HCT116 (cell line): ENCODE results near the gene PRDX3. TPM values are rescaled to one million over a fixed set of nuclear protein-coding genes. Genes with fewer than 3 reads are reported as not detected.

Experiments
- ATAC-seq: fragments of 200-7000 bp; cut with Tn5 transposase; 2 replicates; pipeline ENCODE4 v1.9.1; 2020; ENCODE audit warnings: mild to moderate bottlenecking, moderate library complexity
- BruUV-seq: library from RNA; stranded (reverse); fragments of 400-500 nt; replicated peaks from 2 replicates; lab custom pipeline; 2021; lab: Mats Ljungman, UMichigan
- CTCF ChIA-PET: fragments of 300-600 bp; sonication (Branson Sonifier 250); formaldehyde crosslinking; loops from one replicate; lab custom pipeline; 2021; ENCODE audit warnings: antibody characterized with exemption; lab: Charles Lee
- POLR2A ChIA-PET: fragments of 300-600, 350-600 bp; sonication (Branson Sonifier 250); formaldehyde crosslinking; loops from one replicate; lab custom pipeline; 2021; ENCODE audit warnings: antibody characterized with exemption; lab: Charles Lee
- RAD21 ChIA-PET, 2 experiments: fragments of 300-600 bp; sonication (Branson Sonifier 250); formaldehyde crosslinking; loops; one replicate each; lab custom pipeline; 2023; ENCODE audit warnings: low total read pairs in 2 of 2; ENCODE audit not compliant: uncharacterized antibody in 2 of 2, unreplicated experiment in 2 of 2, low non-redundant PET in 1 of 2; lab: Charles Lee
- DNase-seq: peaks from one replicate; pipeline ENCODE4 v3.0.0-alpha.2; 2010; ENCODE audit warnings: low read depth, low spot score
- H2AFZ ChIP-seq: fragments of 200-600 bp; shearing (Covaris generic), sonication (generic); 2 replicates; pipeline ENCODE4 v1.6.1; 2017; ENCODE audit warnings: low read depth, mixed run types, mixed read lengths, antibody characterized with exemption, low read length; ENCODE audit not compliant: poor library complexity, severe bottlenecking
- H3K27ac ChIP-seq: 2 replicates; pipeline ENCODE4 v1.5.1; 2012; ENCODE audit warnings: low read depth, low read length
- H3K27me3 ChIP-seq: fragments of 200-600 bp; sonication (generic); 2 replicates; pipeline ENCODE4 v1.6.1; 2016; ENCODE audit warnings: mixed run types, low read length, mixed read lengths; ENCODE audit not compliant: insufficient read depth
- H3K36me3 ChIP-seq, 2 experiments: fragments of 200-500 bp in 1 of 2; fragments of 200-600 bp in 1 of 2; sonication (Bioruptor generic) in 1 of 2; sonication (generic) in 1 of 2; 2 replicates each; pipeline versions ENCODE4 v1.5.1 to v1.6.1; 2014 to 2016; ENCODE audit warnings: low read length in 2 of 2, inconsistent platforms in 1 of 2, mixed read lengths in 1 of 2, mixed run types in 1 of 2; ENCODE audit not compliant: insufficient read depth in 2 of 2, control insufficient read depth in 1 of 2
- H3K4me1 ChIP-seq, 2 experiments: fragments of 200-600 bp in 1 of 2; sonication (generic) in 1 of 2; 2 replicates each; pipeline versions ENCODE4 v1.5.1 to v1.6.1; 2012 to 2017; ENCODE audit warnings: low read length in 2 of 2, inconsistent platforms in 1 of 2, mild to moderate bottlenecking in 1 of 2, mixed read lengths in 1 of 2, mixed run types in 1 of 2, moderate library complexity in 1 of 2; ENCODE audit not compliant: insufficient read depth in 2 of 2, control insufficient read depth in 1 of 2
- H3K4me2 ChIP-seq: fragments of 200-600 bp; sonication (generic); 2 replicates; pipeline ENCODE4 v1.6.1; 2017; ENCODE audit warnings: mixed run types, low read length, mixed read lengths
- H3K4me3 ChIP-seq, 2 experiments: fragments of 200-600 bp in 1 of 2; sonication (generic) in 1 of 2; replicated peaks in 1 of 2; 2 replicates each; pipeline ENCODE4 v1.5.1; 2011 to 2016; ENCODE audit warnings: low read length in 2 of 2, control low read depth in 1 of 2, low read depth in 1 of 2, mild to moderate bottlenecking in 1 of 2, mixed read lengths in 1 of 2, mixed run types in 1 of 2
- H3K79me2 ChIP-seq: fragments of 200-600 bp; sonication (generic); 2 replicates; pipeline ENCODE4 v1.6.1; 2017; ENCODE audit warnings: mild to moderate bottlenecking, mixed run types, low read length, moderate library complexity, mixed read lengths; ENCODE audit not compliant: insufficient read depth
- H3K9ac ChIP-seq: fragments of 200-600 bp; sonication (generic); 2 replicates; pipeline ENCODE4 v1.6.1; 2016; ENCODE audit warnings: low read length, mixed read lengths
- H3K9me2 ChIP-seq: fragments of 200-600 bp; sonication (generic), shearing (Covaris generic); 2 replicates; pipeline ENCODE4 v1.6.1; 2017; ENCODE audit warnings: mixed run types, mild to moderate bottlenecking, moderate library complexity; ENCODE audit not compliant: insufficient read depth
- H3K9me3 ChIP-seq, 2 experiments: fragments of 200-500 bp in 1 of 2; fragments of 200-600 bp in 1 of 2; sonication (Bioruptor generic) in 1 of 2; sonication (generic) in 1 of 2; 2 replicates each; pipeline ENCODE4 v1.6.1; 2014 to 2017; ENCODE audit warnings: low read length in 2 of 2, mixed read lengths in 2 of 2, inconsistent platforms in 1 of 2, low read depth in 1 of 2, mild to moderate bottlenecking in 1 of 2, mixed run types in 1 of 2, moderate library complexity in 1 of 2; ENCODE audit not compliant: control insufficient read depth in 1 of 2, insufficient read depth in 1 of 2
- H4K20me1 ChIP-seq: fragments of 200-600 bp; sonication (generic), shearing (Covaris generic); 2 replicates; pipeline ENCODE4 v1.6.1; 2017; ENCODE audit warnings: mixed run types, mild to moderate bottlenecking, moderate library complexity; ENCODE audit not compliant: insufficient read depth
- ATF3 ChIP-seq: IDR thresholded peaks from 2 replicates; pipeline ENCODE4 v1.6.1; 2012
- CBX3 ChIP-seq: IDR thresholded peaks from 2 replicates; pipeline ENCODE4 v1.6.1; 2012; ENCODE audit warnings: low read depth
- CTCF ChIP-seq, 3 experiments: fragments of 200-600 bp in 1 of 3; sonication (generic) in 1 of 3; IDR thresholded peaks in 2 of 3; conservative IDR thresholded peaks in 1 of 3; 2 replicates each; pipeline ENCODE4 v1.5.1; 2012 to 2017; ENCODE audit warnings: low read depth in 2 of 3, low read length in 2 of 3, antibody characterized with exemption in 1 of 3, borderline replicate concordance in 1 of 3, control low read depth in 1 of 3, mild to moderate bottlenecking in 1 of 3, mixed read lengths in 1 of 3, mixed run types in 1 of 3, moderate library complexity in 1 of 3; ENCODE audit not compliant: insufficient read depth in 1 of 3
- EGR1 ChIP-seq: IDR thresholded peaks from 2 replicates; pipeline ENCODE4 v1.6.1; 2012; ENCODE audit warnings: low read depth
- ELF1 ChIP-seq: IDR thresholded peaks from 2 replicates; pipeline ENCODE4 v1.6.1; 2012; ENCODE audit warnings: low read depth, borderline replicate concordance
- FOSL1 ChIP-seq: IDR thresholded peaks from 2 replicates; pipeline ENCODE4 v1.6.1; 2012; ENCODE audit warnings: low read depth
- POLR2A ChIP-seq: IDR thresholded peaks from 2 replicates; pipeline ENCODE4 v1.7.0; 2011; ENCODE audit warnings: borderline replicate concordance; ENCODE audit not compliant: insufficient read depth, insufficient read length; ENCODE audit errors: extremely low read depth
- RAD21 ChIP-seq: IDR thresholded peaks from 2 replicates; pipeline ENCODE4 v1.6.1; 2012; ENCODE audit warnings: low read depth, mild to moderate bottlenecking
- REST ChIP-seq: IDR thresholded peaks from 2 replicates; pipeline ENCODE4 v1.6.1; 2012; ENCODE audit warnings: low read depth
- SP1 ChIP-seq: IDR thresholded peaks from 2 replicates; pipeline ENCODE4 v1.6.1; 2012; ENCODE audit warnings: low read depth
- YY1 ChIP-seq: IDR thresholded peaks from 2 replicates; pipeline ENCODE4 v1.6.1; 2011; ENCODE audit warnings: low read length, low read depth, moderate library complexity, mild to moderate bottlenecking; ENCODE audit not compliant: insufficient replicate concordance; ENCODE audit errors: extremely low read depth
- ZFX ChIP-seq: fragments of 450-650 bp; IDR thresholded peaks from 2 replicates; pipeline ENCODE4 v1.6.1; 2017
- ZNF274 ChIP-seq: fragments of 200-500 bp; sonication (Bioruptor generic); IDR thresholded peaks from 2 replicates; pipeline ENCODE4 v1.6.1; 2014; ENCODE audit warnings: mild to moderate bottlenecking, low read depth, low read length, inconsistent platforms
- intact Hi-C: fragments of 100-400 bp; cut with micrococcal nuclease; formaldehyde crosslinking; loops from 2 replicates; pipeline ENCODE4 v1.10.0; 2022
- total RNA-seq: library from RNA; stranded (reverse); gene quantifications from one replicate; pipeline ENCODE4 v1.2.1, GENCODE V29; 2021; ENCODE audit not compliant: unreplicated experiment
- TF ChIP-seq, protein P1 (sequence below): IDR thresholded peaks from 2 replicates; pipeline ENCODE4 v1.6.1; 2011; ENCODE audit warnings: mild to moderate bottlenecking, low read length, moderate library complexity; ENCODE audit not compliant: insufficient replicate concordance; ENCODE audit errors: extremely low read depth

The PRDX3 gene
- total RNA-seq, 1 experiment from 2014 or later = 281 TPM

GRCh38 chr10:119190954-119191785, 12.6 kb upstream of the PRDX3 start (continued):
- TF ChIP-seq ATF3 = no peak

GRCh38 chr10:119190353-119190752, 11.7 kb upstream of the PRDX3 start:
- intact Hi-C loops = loop anchor here (10.0 kb wide), 1 partner anchor 664 kb away; no protein-coding TSS in a partner anchor
- Histone ChIP-seq H4K20me1 (no peaks in the 10 kb centered on the region), H3K4me2 (peak overlapping the region; percentile 55), H3K27me3 (no peaks in the 10 kb centered on the region), H3K27ac (no peak overlapping the region), H3K36me3 (no peaks in the 10 kb centered on the region), H2AFZ (no peak overlapping the region), H3K9ac (peak overlapping the region; percentile 27), H3K9me3 (no peaks in the 10 kb centered on the region), H3K4me3 (0 out of 4 replicates have a peak overlapping the region, but pooled peaks of 1 of the 2 experiments have one; percentile 1), H3K4me1 (peaks cover 3 to 27% of the 10 kb centered on the region in 2 experiments; a peak in 3 of 4 replicates), H3K79me2 (no peaks in the 10 kb centered on the region), H3K9me2 (no peaks in the 10 kb centered on the region)
- DNase-seq = peak; percentile 69
- ChIA-PET CTCF (interaction anchor here (0.6 to 3.9 kb wide), 7 partner anchors 8 to 647 kb away, joined by 3 to 36 read pairs (median 4); partner anchors contain the start of gene GRK5), RAD21 (interaction anchor here in 1 of 2 experiments (0.8 to 1.7 kb wide), 2 partner anchors 9 to 10 kb away, joined by 3 to 6 read pairs; no protein-coding TSS in a partner anchor), POLR2A (interaction anchor here (0.7 to 1.2 kb wide), 2 partner anchors 9 to 17 kb away, joined by 3 to 4 read pairs; partner anchors contain the start of gene GRK5)
- ATAC-seq = peak; percentile 80
- BruUV-seq = no TSS peak
- no peak for TF ChIP-seq POLR2A
- TF ChIP-seq YY1 = peak; percentile 13
- peak; percentile 70 for TF ChIP-seq SP1
- TF ChIP-seq ELF1 = no peak
- TF ChIP-seq REST = no peak
- no peak for TF ChIP-seq ZNF274
- no peak for TF ChIP-seq EGR1
- TF ChIP-seq FOSL1 = peak; percentile 74
- peak; percentile 84 for TF ChIP-seq CBX3
- TF ChIP-seq, protein P1, sequence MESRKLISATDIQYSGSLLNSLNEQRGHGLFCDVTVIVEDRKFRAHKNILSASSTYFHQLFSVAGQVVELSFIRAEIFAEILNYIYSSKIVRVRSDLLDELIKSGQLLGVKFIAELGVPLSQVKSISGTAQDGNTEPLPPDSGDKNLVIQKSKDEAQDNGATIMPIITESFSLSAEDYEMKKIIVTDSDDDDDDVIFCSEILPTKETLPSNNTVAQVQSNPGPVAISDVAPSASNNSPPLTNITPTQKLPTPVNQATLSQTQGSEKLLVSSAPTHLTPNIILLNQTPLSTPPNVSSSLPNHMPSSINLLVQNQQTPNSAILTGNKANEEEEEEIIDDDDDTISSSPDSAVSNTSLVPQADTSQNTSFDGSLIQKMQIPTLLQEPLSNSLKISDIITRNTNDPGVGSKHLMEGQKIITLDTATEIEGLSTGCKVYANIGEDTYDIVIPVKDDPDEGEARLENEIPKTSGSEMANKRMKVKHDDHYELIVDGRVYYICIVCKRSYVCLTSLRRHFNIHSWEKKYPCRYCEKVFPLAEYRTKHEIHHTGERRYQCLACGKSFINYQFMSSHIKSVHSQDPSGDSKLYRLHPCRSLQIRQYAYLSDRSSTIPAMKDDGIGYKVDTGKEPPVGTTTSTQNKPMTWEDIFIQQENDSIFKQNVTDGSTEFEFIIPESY = no peak
- no peak for TF ChIP-seq CTCF (IDR thresholded peaks at IDR 0.05 in 2 of 3, conservative IDR thresholded peaks at IDR 0.05 in 1 of 3; ENCODE audit: borderline replicate concordance in 1 of 3, insufficient read depth in 1 of 3, low read depth in 2 of 3, low read length in 2 of 3)
- no peak for TF ChIP-seq ATF3
- no peak for TF ChIP-seq RAD21
- no peak for TF ChIP-seq ZFX
